HPDE6-E6E7 (cell line): ENCODE data around the gene PPIE.

ENCODE experiments used
- DNase-seq: peaks from one replicate; pipeline ENCODE4 v3.0.0; 2011; ENCODE audit warnings: missing footprints; ENCODE audit errors: extremely low spot score

The PPIE gene

DNA sequence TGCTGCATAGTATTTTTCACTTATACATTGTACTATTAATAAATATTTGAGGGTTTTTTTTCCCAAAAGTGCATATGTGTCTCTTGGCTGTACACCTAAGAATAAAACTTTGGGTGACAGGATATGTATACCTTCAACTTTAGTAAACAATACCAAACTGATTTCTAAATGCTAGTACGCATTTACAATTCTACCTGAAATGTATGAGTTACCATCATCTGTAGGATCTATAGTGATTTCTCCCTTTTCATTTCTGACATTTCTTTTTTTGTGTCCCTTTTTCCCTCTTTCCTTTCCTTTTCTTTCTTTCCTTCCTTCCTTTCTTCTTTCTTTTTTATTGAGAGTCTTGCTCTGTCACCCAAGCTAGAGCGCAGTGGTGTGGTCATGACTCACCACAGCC, 66.7 kb downstream of the PPIE start:
- no peak for DNase-seq

DNA sequence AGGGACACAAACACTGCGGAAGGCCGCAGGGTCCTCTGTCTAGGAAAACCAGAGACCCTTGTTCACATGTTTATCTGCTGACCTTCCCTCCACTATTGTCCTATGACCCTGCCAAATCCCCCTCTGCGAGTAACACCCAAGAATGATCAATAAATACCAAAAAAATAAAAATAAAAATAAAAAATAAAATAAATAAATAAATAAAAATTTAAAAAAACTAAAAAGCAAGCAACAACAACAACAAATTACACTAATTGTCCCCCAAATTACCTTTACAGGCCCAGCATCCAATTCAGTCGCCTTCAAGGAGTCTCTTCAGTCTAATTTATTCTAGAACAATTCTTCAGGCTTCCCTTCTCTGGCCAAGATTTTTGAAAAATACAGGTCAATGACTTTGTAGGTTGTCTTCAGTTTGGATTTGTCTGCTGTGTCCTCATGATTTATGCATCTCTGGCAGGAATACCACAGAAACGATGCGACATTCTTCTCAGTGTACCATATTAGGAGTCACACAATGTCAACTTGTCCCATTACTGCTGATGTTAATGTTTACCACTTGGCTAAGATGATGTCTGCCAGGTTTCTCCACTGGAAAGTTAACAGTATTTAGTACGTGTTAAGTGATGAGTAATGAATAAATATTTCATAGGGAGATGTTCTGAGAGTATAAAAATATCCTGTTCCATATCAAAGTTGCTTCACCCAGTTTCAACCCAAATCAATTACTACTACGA, 70.3 kb downstream of the PPIE start:
- DNase-seq, result no peak

DNA sequence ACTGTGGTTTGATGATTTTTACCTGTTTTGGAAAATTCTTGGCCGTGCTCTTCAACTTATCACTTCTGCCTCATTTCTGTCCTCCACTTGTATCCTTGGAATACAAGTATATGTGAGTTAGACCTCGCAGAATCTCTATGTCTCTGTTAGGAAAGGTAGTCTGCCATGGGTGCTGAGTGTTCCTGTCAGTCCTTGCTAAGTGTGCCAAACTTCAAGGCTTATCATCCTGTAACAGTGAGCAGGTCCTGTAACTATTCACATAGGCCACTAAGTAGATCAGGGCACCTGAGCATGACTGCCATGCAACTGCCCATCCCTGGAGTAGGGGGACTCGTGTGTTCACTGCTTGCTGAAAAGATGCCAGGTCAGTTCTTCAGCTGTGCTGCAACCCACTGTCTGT, 74.2 kb downstream of the PPIE start:
- DNase-seq, result no peak
